ENCODE data around the gene MAP3K20.

DNA sequence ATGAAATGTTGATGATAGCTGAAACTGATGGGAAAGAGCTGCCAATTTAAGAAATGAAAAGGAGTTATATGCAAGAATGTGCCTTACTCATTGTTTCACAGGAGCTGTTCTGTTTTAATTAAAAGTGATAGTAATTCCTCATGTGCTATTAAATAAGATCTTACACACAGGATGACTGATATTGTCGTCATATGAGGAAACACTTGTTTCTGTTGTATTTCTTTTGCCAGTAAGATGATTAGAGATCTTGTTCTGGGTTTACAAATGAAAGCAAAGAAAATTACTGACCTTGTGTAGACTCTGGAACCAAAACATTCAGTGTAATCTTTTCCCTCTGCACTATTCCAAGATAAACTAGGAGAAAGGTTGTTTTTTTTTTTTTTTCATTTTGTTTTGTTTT lies 123.6 kb downstream of the MAP3K20 start:
- TF ChIP-seq, protein P1, sequence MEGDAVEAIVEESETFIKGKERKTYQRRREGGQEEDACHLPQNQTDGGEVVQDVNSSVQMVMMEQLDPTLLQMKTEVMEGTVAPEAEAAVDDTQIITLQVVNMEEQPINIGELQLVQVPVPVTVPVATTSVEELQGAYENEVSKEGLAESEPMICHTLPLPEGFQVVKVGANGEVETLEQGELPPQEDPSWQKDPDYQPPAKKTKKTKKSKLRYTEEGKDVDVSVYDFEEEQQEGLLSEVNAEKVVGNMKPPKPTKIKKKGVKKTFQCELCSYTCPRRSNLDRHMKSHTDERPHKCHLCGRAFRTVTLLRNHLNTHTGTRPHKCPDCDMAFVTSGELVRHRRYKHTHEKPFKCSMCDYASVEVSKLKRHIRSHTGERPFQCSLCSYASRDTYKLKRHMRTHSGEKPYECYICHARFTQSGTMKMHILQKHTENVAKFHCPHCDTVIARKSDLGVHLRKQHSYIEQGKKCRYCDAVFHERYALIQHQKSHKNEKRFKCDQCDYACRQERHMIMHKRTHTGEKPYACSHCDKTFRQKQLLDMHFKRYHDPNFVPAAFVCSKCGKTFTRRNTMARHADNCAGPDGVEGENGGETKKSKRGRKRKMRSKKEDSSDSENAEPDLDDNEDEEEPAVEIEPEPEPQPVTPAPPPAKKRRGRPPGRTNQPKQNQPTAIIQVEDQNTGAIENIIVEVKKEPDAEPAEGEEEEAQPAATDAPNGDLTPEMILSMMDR (IDR thresholded peaks at IDR 0.05): no peak
- TF ChIP-seq POLR2A (IDR thresholded peaks at IDR 0.05): no peak
